Keratinocyte (primary cell): ENCODE data around the gene ILKAP.

Source experiments
- EZH2 ChIP-seq: IDR thresholded peaks from one replicate; pipeline ENCODE4 v1.6.1; 2012; ENCODE audit warnings: inconsistent platforms, mild to moderate bottlenecking, low read length, moderate library complexity
- TF ChIP-seq, protein P1 (sequence below), 3 experiments: IDR thresholded peaks in 1 of 3; conservative IDR thresholded peaks in 1 of 3; optimal IDR thresholded peaks in 1 of 3; 2 replicates in 2 of 3; 3 replicates in 1 of 3; pipeline versions ENCODE3 to v1.5.1; 2011; ENCODE audit warnings: low read length in 3 of 3, mild to moderate bottlenecking in 3 of 3, moderate library complexity in 2 of 3, control low read depth in 1 of 3, inconsistent platforms in 1 of 3; ENCODE audit not compliant: insufficient read depth in 2 of 3; ENCODE audit errors: extremely low read depth in 1 of 3

DNA sequence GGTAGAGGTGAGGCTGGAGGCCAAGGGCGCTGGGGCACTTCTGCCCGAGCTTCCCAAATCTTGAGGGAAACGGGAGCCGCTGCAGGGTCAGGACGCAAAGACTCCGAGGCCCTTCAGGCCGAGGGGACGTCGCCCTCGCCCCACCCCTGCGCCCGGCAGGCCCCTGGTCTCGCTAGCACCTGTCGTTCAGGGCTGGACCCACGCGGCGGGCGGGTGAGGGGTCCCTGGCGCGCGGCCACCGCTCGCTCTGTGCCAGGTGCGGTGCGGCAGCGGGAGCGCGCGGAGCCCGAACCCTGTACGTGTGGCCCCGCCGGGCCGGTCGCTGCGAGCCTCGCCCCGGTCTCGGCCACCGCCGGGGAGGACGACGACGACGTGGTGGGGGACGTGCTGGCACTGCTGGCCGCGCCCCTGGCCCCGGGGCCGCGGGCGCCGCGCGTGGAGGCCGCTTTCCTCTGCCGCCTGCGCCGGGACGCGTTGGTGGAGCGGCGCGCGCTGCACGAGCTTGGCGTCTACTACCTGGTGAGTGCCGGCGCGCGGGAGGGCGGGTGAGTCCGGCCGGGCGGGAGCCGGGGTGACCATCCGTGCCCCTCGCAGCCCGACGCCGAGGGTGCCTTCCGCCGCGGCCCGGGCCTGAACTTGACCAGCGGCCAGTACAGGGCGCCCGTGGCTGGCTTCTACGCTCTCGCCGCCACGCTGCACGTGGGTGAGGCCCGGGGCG lies 39.9 kb downstream of the ILKAP start:
- TF ChIP-seq, protein P1, sequence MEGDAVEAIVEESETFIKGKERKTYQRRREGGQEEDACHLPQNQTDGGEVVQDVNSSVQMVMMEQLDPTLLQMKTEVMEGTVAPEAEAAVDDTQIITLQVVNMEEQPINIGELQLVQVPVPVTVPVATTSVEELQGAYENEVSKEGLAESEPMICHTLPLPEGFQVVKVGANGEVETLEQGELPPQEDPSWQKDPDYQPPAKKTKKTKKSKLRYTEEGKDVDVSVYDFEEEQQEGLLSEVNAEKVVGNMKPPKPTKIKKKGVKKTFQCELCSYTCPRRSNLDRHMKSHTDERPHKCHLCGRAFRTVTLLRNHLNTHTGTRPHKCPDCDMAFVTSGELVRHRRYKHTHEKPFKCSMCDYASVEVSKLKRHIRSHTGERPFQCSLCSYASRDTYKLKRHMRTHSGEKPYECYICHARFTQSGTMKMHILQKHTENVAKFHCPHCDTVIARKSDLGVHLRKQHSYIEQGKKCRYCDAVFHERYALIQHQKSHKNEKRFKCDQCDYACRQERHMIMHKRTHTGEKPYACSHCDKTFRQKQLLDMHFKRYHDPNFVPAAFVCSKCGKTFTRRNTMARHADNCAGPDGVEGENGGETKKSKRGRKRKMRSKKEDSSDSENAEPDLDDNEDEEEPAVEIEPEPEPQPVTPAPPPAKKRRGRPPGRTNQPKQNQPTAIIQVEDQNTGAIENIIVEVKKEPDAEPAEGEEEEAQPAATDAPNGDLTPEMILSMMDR (optimal IDR thresholded peaks at IDR 0.05 in 1 of 3, IDR thresholded peaks at IDR 0.05 in 1 of 3, conservative IDR thresholded peaks at IDR 0.05 in 1 of 3; ENCODE audit: extremely low read depth in 1 of 3, insufficient read depth in 2 of 3, low read length in 3 of 3) = no peak
- TF ChIP-seq EZH2 = peak; percentile 51
